WERI-Rb-1 (cell line): ENCODE measurements around the gene ARHGEF12.

ENCODE experiments used
- DNase-seq: peaks from one replicate; pipeline ENCODE4 v3.0.0-alpha.2; 2020
- H3K27ac ChIP-seq: fragments of 250-450 bp; sonication (Bioruptor Pico); 2 replicates; pipeline ENCODE4 v1.5.1; 2020; ENCODE audit warnings: mild to moderate bottlenecking, moderate library complexity
- H3K27me3 ChIP-seq: fragments of 250-450 bp; sonication (Bioruptor Pico); 2 replicates; pipeline ENCODE4 v1.5.1; 2021; ENCODE audit warnings: mild to moderate bottlenecking, low read depth, moderate library complexity; ENCODE audit not compliant: insufficient read depth, severe bottlenecking
- H3K36me3 ChIP-seq: fragments of 250-450 bp; sonication (Bioruptor Pico); 2 replicates; pipeline ENCODE4 v1.5.1; 2020; ENCODE audit warnings: mild to moderate bottlenecking, moderate library complexity
- H3K4me3 ChIP-seq: 2 replicates; pipeline ENCODE4 v1.5.1; 2011; ENCODE audit warnings: low read depth, mild to moderate bottlenecking, control low read depth, low read length
- H3K9me3 ChIP-seq: fragments of 250-450 bp; sonication (Bioruptor Pico); 2 replicates; pipeline ENCODE4 v1.5.1; 2021; ENCODE audit warnings: mild to moderate bottlenecking, moderate library complexity; ENCODE audit not compliant: severe bottlenecking
- CTCF ChIP-seq: IDR thresholded peaks from 2 replicates; pipeline ENCODE4 v1.5.1; 2011; ENCODE audit warnings: low read depth, mild to moderate bottlenecking, control low read depth, inconsistent platforms, low read length

Gene ARHGEF12

GRCh38 chr11:120471994-120472393, 135.8 kb downstream of the ARHGEF12 start:
- no peak for TF ChIP-seq CTCF
- no peaks in the 10 kb centered on the region for H3K9me3 ChIP-seq
- H3K27ac ChIP-seq, result no peak overlapping the region
- peaks cover 50% of the 10 kb centered on the region for H3K36me3 ChIP-seq
- no peaks in the 10 kb centered on the region for H3K27me3 ChIP-seq
- DNase-seq, result no peak
- no peak overlapping the region for H3K4me3 ChIP-seq

- TF ChIP-seq CTCF, result no peak
- Histone ChIP-seq H3K9me3 (no peaks in the 10 kb centered on the region), H3K27me3 (no peaks in the 10 kb centered on the region), H3K4me3 (no peak overlapping the region), H3K27ac (no peak overlapping the region), H3K36me3 (peaks cover 49% of the 10 kb centered on the region)
- no peak for DNase-seq
These were observed 137.3 kb downstream of the ARHGEF12 start for GRCh38 chr11:120473503-120473902.

GRCh38 chr11:120482149-120482548, 145.9 kb downstream of the ARHGEF12 start:
- Histone ChIP-seq H3K27ac (no peak overlapping the region), H3K9me3 (no peaks in the 10 kb centered on the region), H3K36me3 (peaks cover 60% of the 10 kb centered on the region), H3K4me3 (no peak overlapping the region), H3K27me3 (no peaks in the 10 kb centered on the region)
- no peak for DNase-seq
- no peak for TF ChIP-seq CTCF

- Histone ChIP-seq H3K36me3 (peaks cover 51% of the 10 kb centered on the region), H3K27me3 (no peaks in the 10 kb centered on the region)
- no peak for DNase-seq
These were observed 148.5 kb downstream of the ARHGEF12 start for GRCh38 chr11:120484722-120485121.

GRCh38 chr11:120486138-120486537, 149.9 kb downstream of the ARHGEF12 start:
- Histone ChIP-seq H3K9me3 (no peaks in the 10 kb centered on the region), H3K27ac (no peak overlapping the region), H3K36me3 (peaks cover 40% of the 10 kb centered on the region), H3K4me3 (no peak overlapping the region), H3K27me3 (no peaks in the 10 kb centered on the region)
- no peak for DNase-seq
- TF ChIP-seq CTCF, result no peak

More at GRCh38 chr11:120484722-120485121, 148.5 kb downstream of the ARHGEF12 start:
- H3K9me3 ChIP-seq, result no peaks in the 10 kb centered on the region
- no peak overlapping the region for H3K4me3 ChIP-seq
- H3K27ac ChIP-seq, result no peak overlapping the region
- no peak for TF ChIP-seq CTCF

GRCh38 chr11:120489799-120490198, 153.6 kb downstream of the ARHGEF12 start:
- DNase-seq, result no peak
- peaks cover 15% of the 10 kb centered on the region for H3K36me3 ChIP-seq
- H3K4me3 ChIP-seq, result no peak overlapping the region
- H3K9me3 ChIP-seq, result no peaks in the 10 kb centered on the region
- H3K27me3 ChIP-seq, result no peaks in the 10 kb centered on the region
- TF ChIP-seq CTCF, result no peak
- H3K27ac ChIP-seq, result no peak overlapping the region
